Effector memory CD8-positive, alpha-beta T cell (primary cell): ENCODE data around the gene ANO10.
A peak's percentile ranks its signal among the peaks of the same experiment; 100 is the strongest.
"Not testable (repeated sequence)": the region's sequence is repeated elsewhere in the genome, so short reads cannot be mapped to it uniquely, and the experiment has no call there.

ENCODE experiments used
- ATAC-seq: fragments of 150-1000 bp; cut with Tn5 transposase; replicated peaks from 2 replicates; pipeline ENCODE4 v1.10.0; 2021; ENCODE audit warnings: mild to moderate bottlenecking, moderate library complexity
- DNase-seq, 3 experiments: peaks; one replicate each; pipeline ENCODE4 v3.0.0; 2021
- H3K27ac Mint-ChIP-seq, 2 donors: one replicate each; pipeline ENCODE4 v1.8.0; 2022; ENCODE audit warnings: mild to moderate bottlenecking in 2 of 2, mixed read lengths in 2 of 2, moderate library complexity in 2 of 2
- H3K27me3 Mint-ChIP-seq, 2 donors: one replicate each; pipeline ENCODE4 v1.8.0; 2022; ENCODE audit warnings: mixed read lengths in 2 of 2
- H3K36me3 Mint-ChIP-seq: one replicate; pipeline ENCODE4 v1.8.0; 2022; ENCODE audit warnings: mild to moderate bottlenecking, moderate library complexity, mixed read lengths; ENCODE audit not compliant: insufficient read depth
- H3K4me1 Mint-ChIP-seq, 2 donors: one replicate each; pipeline ENCODE4 v1.8.0; 2022; ENCODE audit warnings: low read depth in 2 of 2, mixed read lengths in 2 of 2
- H3K4me3 Mint-ChIP-seq, 2 donors: one replicate each; pipeline ENCODE4 v1.8.0; 2022; ENCODE audit warnings: mild to moderate bottlenecking in 2 of 2, mixed read lengths in 2 of 2, moderate library complexity in 2 of 2
- H3K9me3 Mint-ChIP-seq, 2 donors: one replicate each; pipeline ENCODE4 v1.8.0; 2022; ENCODE audit warnings: mixed read lengths in 2 of 2

The ANO10 gene

GRCh38 chr3:43515970-43516635 lies 105.7 kb downstream of the ANO10 start:
- no peak for ATAC-seq
- Mint-ChIP-seq H3K4me1 (no peaks in the 10 kb centered on the region), H3K27me3 (no peaks in the 10 kb centered on the region), H3K4me3 (no peak overlapping the region), H3K27ac (no peak overlapping the region), H3K9me3 (peaks cover 2 to 17% of the 10 kb centered on the region in 2 donors), H3K36me3 (no peaks in the 10 kb centered on the region)
- no peak for DNase-seq

GRCh38 chr3:43515208-43515917 lies 106.4 kb downstream of the ANO10 start:
- no peaks in the 10 kb centered on the region for H3K4me1 Mint-ChIP-seq
- H3K4me3 Mint-ChIP-seq = no peak overlapping the region
- H3K36me3 Mint-ChIP-seq = no peaks in the 10 kb centered on the region
- H3K27me3 Mint-ChIP-seq = no peaks in the 10 kb centered on the region
- DNase-seq = no peak
- H3K9me3 Mint-ChIP-seq = peaks cover 2 to 17% of the 10 kb centered on the region in 2 donors
- ATAC-seq = no peak
- no peak overlapping the region for H3K27ac Mint-ChIP-seq

GRCh38 chr3:43512754-43513404 lies 108.9 kb downstream of the ANO10 start:
- ATAC-seq (no peak), DNase-seq (no peak)
- H3K27ac Mint-ChIP-seq = no peak overlapping the region
- no peak overlapping the region for H3K4me3 Mint-ChIP-seq
- H3K4me1 Mint-ChIP-seq = no peaks in the 10 kb centered on the region
- no peaks in the 10 kb centered on the region for H3K36me3 Mint-ChIP-seq
- H3K9me3 Mint-ChIP-seq = no peaks in the 10 kb centered on the region
- H3K27me3 Mint-ChIP-seq = no peaks in the 10 kb centered on the region

- no peaks in the 10 kb centered on the region for H3K36me3 Mint-ChIP-seq
- ATAC-seq = no peak
- H3K27ac Mint-ChIP-seq = peak overlapping the region; percentile 2 to 9
These were observed 115.2 kb downstream of the ANO10 start for GRCh38 chr3:43506644-43507043.

GRCh38 chr3:43505351-43505750 lies 116.5 kb downstream of the ANO10 start:
- ATAC-seq (no peak), DNase-seq (no peak)
- no peaks in the 10 kb centered on the region for H3K27me3 Mint-ChIP-seq
- H3K27ac Mint-ChIP-seq = no peak overlapping the region
- H3K4me3 Mint-ChIP-seq = no peak overlapping the region
- peaks cover 15 to 27% of the 10 kb centered on the region in 2 donors for H3K4me1 Mint-ChIP-seq
- no peaks in the 10 kb centered on the region for H3K9me3 Mint-ChIP-seq
- H3K36me3 Mint-ChIP-seq = no peaks in the 10 kb centered on the region

More at GRCh38 chr3:43506644-43507043, 115.2 kb downstream of the ANO10 start:
- DNase-seq = no peak
- Mint-ChIP-seq H3K4me3 (no peak overlapping the region), H3K27me3 (no peaks in the 10 kb centered on the region), H3K4me1 (peaks cover 9 to 16% of the 10 kb centered on the region in 2 donors), H3K9me3 (no peaks in the 10 kb centered on the region)

DNA sequence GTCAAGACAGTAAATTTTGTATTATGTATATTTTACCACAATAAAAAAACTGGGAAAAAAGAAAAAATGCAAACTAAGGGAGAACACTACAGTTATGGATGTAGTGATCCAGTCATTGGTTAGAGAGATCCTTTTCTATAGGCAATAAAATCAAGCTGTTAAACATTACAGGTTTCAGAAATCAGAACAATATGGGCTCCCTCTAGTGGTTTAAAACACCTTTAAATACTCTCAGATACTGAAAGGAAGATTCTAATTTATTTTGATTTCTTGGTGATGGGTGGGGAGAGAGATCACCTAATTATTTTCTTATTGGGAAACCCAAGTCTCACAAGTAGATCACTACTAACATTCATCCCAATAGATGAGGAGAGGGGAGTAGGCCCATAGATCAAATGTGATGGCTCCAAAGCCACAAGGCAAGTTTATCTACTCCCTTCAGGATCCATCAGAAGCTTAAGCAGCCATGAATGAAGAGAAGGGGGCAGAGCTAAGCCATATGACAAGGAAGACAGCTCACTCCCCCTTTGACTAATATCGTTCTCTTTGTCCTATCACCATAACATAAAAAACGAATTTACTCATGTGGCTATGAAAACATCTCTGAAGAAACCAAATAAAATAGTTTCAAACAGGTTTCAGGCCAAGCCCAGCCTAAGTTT lies 118.6 kb downstream of the ANO10 start:
- Mint-ChIP-seq H3K4me3 (no peak overlapping the region), H3K27me3 (no peaks in the 10 kb centered on the region), H3K4me1 (peaks cover 25 to 41% of the 10 kb centered on the region in 2 donors), H3K27ac (peak overlapping the region in 1 of 2 donors; percentile 80), H3K36me3 (no peaks in the 10 kb centered on the region), H3K9me3 (no peaks in the 10 kb centered on the region)
- ATAC-seq = peak; percentile 71
- no peak for DNase-seq

- no peak overlapping the region for H3K4me3 Mint-ChIP-seq
- peak overlapping the region; percentile 32 to 72 for H3K27ac Mint-ChIP-seq
- no peak for ATAC-seq
- H3K9me3 Mint-ChIP-seq = no peaks in the 10 kb centered on the region
- DNase-seq = no peak
- no peaks in the 10 kb centered on the region for H3K27me3 Mint-ChIP-seq
- H3K36me3 Mint-ChIP-seq = no peaks in the 10 kb centered on the region
- H3K4me1 Mint-ChIP-seq = peaks cover 27 to 43% of the 10 kb centered on the region in 2 donors
These were observed 122.6 kb downstream of the ANO10 start for GRCh38 chr3:43499256-43499655.

DNA sequence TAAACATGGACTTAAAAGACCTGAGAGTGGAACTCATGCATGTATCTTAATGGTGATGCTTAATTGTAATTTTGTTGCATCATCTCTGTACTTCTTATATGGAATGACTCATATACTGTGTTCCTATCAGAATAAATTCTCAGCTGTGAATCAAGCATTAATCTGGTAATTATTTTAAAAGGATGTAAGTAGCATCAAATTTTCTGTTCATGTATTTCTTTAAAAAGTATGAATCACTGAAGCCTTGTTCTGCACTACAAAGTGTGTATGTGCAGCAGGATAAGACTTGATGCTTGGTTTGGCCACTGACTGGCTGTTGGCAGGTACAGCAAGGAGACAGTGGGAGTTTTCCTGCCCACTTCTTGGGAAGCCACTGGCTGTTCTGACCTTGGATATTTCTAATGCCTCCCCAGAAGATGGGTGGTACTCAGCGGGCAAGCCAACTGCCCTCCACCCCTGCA lies 123.9 kb downstream of the ANO10 start:
- Mint-ChIP-seq H3K36me3 (no peaks in the 10 kb centered on the region), H3K27me3 (no peaks in the 10 kb centered on the region), H3K4me3 (no peak overlapping the region), H3K27ac (peak overlapping the region in 1 of 2 donors; percentile 32), H3K9me3 (no peaks in the 10 kb centered on the region), H3K4me1 (peaks cover 27 to 40% of the 10 kb centered on the region in 2 donors)
- DNase-seq (no peak), ATAC-seq (no peak)

- H3K9me3 Mint-ChIP-seq = no peaks in the 10 kb centered on the region
- no peak for DNase-seq
- no peak for ATAC-seq
- H3K27ac Mint-ChIP-seq = no peak overlapping the region
- H3K27me3 Mint-ChIP-seq = no peaks in the 10 kb centered on the region
- H3K36me3 Mint-ChIP-seq = no peaks in the 10 kb centered on the region
- peaks cover 23 to 34% of the 10 kb centered on the region in 2 donors for H3K4me1 Mint-ChIP-seq
- no peak overlapping the region for H3K4me3 Mint-ChIP-seq
These were observed 124.4 kb downstream of the ANO10 start for GRCh38 chr3:43497422-43497821.

DNA sequence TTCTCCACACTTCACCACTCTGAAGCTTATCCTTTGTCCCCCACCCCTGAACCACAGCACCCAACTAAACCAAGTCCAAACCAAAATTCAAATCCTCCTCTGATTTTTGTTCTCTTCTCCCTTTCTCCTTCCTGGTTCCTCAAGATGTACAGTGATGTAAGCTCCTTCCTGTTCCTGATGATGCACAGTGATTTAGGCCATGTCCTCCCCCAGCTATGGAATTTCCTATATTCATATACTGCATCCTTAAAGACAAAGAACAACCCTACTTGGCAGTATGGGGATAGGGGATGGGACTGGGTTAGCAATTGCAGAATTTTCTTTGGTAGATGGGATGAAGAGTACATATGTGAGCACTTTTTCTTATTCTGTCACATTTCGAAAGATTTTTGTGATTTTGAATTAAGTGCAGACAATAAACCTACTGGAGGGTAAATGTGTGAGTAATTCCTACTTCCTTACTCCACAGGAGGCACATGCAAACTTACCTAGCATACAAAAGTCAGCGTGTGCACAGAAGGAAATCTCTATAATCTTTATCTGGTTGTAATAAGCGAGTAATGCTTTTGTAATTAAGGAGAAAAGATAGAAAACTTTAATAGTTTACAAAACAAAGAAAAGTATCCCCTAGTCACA lies 125.0 kb downstream of the ANO10 start:
- DNase-seq (no peak), ATAC-seq (no peak)
- Mint-ChIP-seq H3K4me1 (peaks cover 20 to 30% of the 10 kb centered on the region in 2 donors), H3K36me3 (no peaks in the 10 kb centered on the region), H3K4me3 (no peak overlapping the region), H3K9me3 (no peaks in the 10 kb centered on the region), H3K27ac (no peak overlapping the region), H3K27me3 (no peaks in the 10 kb centered on the region)

DNA sequence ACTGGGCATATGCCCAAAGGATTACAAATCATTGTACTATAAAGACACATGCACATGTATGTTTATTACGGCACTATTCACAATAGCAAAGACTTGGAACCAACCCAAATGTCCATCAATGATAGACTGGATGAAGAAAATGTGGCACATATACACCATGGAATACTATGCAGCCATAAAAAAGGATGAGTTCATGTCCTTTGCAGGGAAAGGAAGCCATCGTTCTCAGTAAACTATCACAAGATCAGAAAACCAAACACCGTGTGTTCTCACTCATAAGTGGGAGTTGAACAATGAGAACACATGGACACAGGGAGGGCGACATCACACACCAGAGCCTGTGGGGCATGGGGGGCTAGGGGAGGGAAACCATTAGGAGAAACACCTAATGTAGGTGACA lies 128.9 kb downstream of the ANO10 start:
- H3K9me3 Mint-ChIP-seq, H3K4me1 Mint-ChIP-seq, H3K27me3 Mint-ChIP-seq, H3K36me3 Mint-ChIP-seq, ATAC-seq, H3K4me3 Mint-ChIP-seq, H3K27ac Mint-ChIP-seq, DNase-seq: not testable (repeated sequence)

GRCh38 chr3:43491807-43492206 lies 130.0 kb downstream of the ANO10 start:
- H3K27ac Mint-ChIP-seq = peak overlapping the region in 1 of 2 donors; percentile 63
- not testable (repeated sequence) for H3K27me3 Mint-ChIP-seq, DNase-seq, ATAC-seq, H3K4me1 Mint-ChIP-seq, H3K36me3 Mint-ChIP-seq, H3K4me3 Mint-ChIP-seq, H3K9me3 Mint-ChIP-seq

DNA sequence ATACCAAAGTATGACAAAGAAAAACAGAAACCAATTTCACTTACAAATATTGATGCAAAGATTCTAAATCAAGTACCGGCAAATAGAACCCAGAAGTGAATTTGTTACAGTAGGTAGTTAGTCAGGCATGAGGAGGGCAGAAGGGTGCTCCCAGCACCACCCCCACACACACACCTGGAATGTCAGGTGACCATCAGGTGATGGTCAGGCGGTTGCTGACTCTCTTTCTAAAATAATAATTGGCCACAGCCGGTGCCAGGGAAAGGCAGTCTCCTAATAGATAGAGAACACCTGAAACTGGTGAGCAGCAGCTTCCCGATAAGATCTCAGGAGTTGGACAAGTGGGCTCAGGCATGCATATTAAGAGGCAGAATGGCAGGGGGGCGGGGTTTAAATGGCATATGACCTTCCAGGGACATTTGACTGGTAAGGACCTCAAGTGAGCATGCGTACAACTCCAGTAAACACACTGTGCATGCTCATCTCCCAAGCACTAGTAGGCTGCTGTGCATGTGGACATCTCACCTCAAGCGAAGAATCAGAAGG lies 131.1 kb downstream of the ANO10 start:
- peak overlapping the region in 1 of 2 donors; percentile 39 for H3K27ac Mint-ChIP-seq
- H3K9me3 Mint-ChIP-seq = no peaks in the 10 kb centered on the region
- no peak for DNase-seq
- ATAC-seq = no peak
- H3K4me1 Mint-ChIP-seq = no peaks in the 10 kb centered on the region
- H3K27me3 Mint-ChIP-seq = no peaks in the 10 kb centered on the region
- no peak overlapping the region for H3K4me3 Mint-ChIP-seq
- no peaks in the 10 kb centered on the region for H3K36me3 Mint-ChIP-seq
